ENCODE results near the gene ZNF678.

DNA sequence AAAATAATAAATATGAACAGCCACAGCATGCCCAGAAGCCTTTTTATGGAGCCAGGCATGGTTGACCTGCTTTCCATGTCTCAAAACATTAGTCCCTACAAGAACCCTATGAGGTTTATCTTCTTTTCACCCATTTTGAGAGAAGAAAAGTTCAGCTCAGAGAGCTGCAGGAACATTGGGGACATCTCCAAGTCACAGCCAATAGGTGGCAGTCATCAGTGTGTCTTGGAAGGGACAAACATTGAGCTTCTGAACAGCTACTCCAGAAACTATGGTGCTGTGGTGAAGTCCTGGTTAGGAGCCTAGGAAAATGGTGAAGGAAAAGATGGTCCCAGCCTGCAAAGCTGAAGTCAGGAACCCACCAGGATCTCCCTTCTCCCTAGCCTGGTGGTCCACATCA is 98.1 kb downstream of the ZNF678 start:
- TF ChIP-seq POLR2AphosphoS5 (IDR thresholded peaks at IDR 0.05; ENCODE audit: borderline replicate concordance, low read depth, low read length), result no peak
- no peak for TF ChIP-seq EZH2 (IDR thresholded peaks at IDR 0.05)
- TF ChIP-seq FOXP2 (optimal IDR thresholded peaks at IDR 0.05; ENCODE audit: control extremely low read depth, extremely low read length, insufficient read depth), result no peak

Data from SK-N-MC (cell line).